Measurements from ENCODE around the gene FGF5.

Gene FGF5

GRCh38 chr4:80307183-80307735 is 40.8 kb downstream of the FGF5 start (continued):
- no peak for TF ChIP-seq ZNF830 (tag by site-specific recombination; IDR thresholded peaks at IDR 0.05; ENCODE audit: low read depth)
- peak; percentile 79; the same call in 1 of the 2 replicates for TF ChIP-seq ZNF501 (tag by site-specific recombination; IDR thresholded peaks at IDR 0.05)
- TF ChIP-seq HOXD13 (CRISPR knock-in tag; IDR thresholded peaks at IDR 0.05; ENCODE audit: borderline replicate concordance), result peak; percentile 76; the same call in 1 of the 2 replicates
- TF ChIP-seq ZFP3 (tag by site-specific recombination; IDR thresholded peaks at IDR 0.05; ENCODE audit: low read depth), result no peak
- no peak for TF ChIP-seq ZNF48 (tag by site-specific recombination; IDR thresholded peaks at IDR 0.05)
- peak; percentile 14; the same call in 1 of the 2 replicates for TF ChIP-seq ZNF426 (tag by site-specific recombination; IDR thresholded peaks at IDR 0.05)
- TF ChIP-seq ATF2 (tag by site-specific recombination; IDR thresholded peaks at IDR 0.05; ENCODE audit: low read depth), result peak; percentile 83
- no peak for TF ChIP-seq ZNF114 (tag by site-specific recombination; IDR thresholded peaks at IDR 0.05)
- peak; percentile 86 for TF ChIP-seq ZNF558 (tag by site-specific recombination; IDR thresholded peaks at IDR 0.05)
- TF ChIP-seq TSHZ1 (tag by site-specific recombination; IDR thresholded peaks at IDR 0.05; ENCODE audit: borderline replicate concordance), result peak; percentile 99
- TF ChIP-seq ZFP41 (tag by site-specific recombination; IDR thresholded peaks at IDR 0.05; ENCODE audit: borderline replicate concordance), result no peak
- no peak for TF ChIP-seq ZNF292 (tag by site-specific recombination; IDR thresholded peaks at IDR 0.05; ENCODE audit: borderline replicate concordance, low read depth)
- peak; percentile 75 for TF ChIP-seq ZNF2 (tag by site-specific recombination; IDR thresholded peaks at IDR 0.05)
- no peak for TF ChIP-seq ZNF26 (tag by site-specific recombination; IDR thresholded peaks at IDR 0.05)
- no peak for TF ChIP-seq ZNF148 (tag by site-specific recombination; IDR thresholded peaks at IDR 0.05; ENCODE audit: borderline replicate concordance)
- TF ChIP-seq AEBP2 (tag by site-specific recombination; IDR thresholded peaks at IDR 0.05; ENCODE audit: borderline replicate concordance), result no peak
- TF ChIP-seq ZNF677 (tag by site-specific recombination; IDR thresholded peaks at IDR 0.05), result no peak
- no peak for TF ChIP-seq ZNF555 (tag by site-specific recombination; conservative IDR thresholded peaks at IDR 0.05)
- no peak for TF ChIP-seq PBX3 (CRISPR knock-in tag; IDR thresholded peaks at IDR 0.05)
- TF ChIP-seq ZNF138 (tag by site-specific recombination; IDR thresholded peaks at IDR 0.05; ENCODE audit: borderline replicate concordance), result no peak
- TF ChIP-seq ZBTB6 (tag by site-specific recombination; IDR thresholded peaks at IDR 0.05), result 0 out of 2 replicates have a peak, but pooled peaks have one; percentile 5
- TF ChIP-seq ZNF544 (tag by site-specific recombination; IDR thresholded peaks at IDR 0.05), result no peak
- no peak for TF ChIP-seq ZNF670 (tag by site-specific recombination; IDR thresholded peaks at IDR 0.05; ENCODE audit: low read depth)
- peak; percentile 78 for TF ChIP-seq GLIS1 (tag by site-specific recombination; IDR thresholded peaks at IDR 0.05)
- peak; percentile 81 for TF ChIP-seq ZBTB21 (tag by site-specific recombination; IDR thresholded peaks at IDR 0.05)
- TF ChIP-seq ZNF155 (tag by site-specific recombination; IDR thresholded peaks at IDR 0.05), result no peak
- TF ChIP-seq SP2 (tag by site-specific recombination; IDR thresholded peaks at IDR 0.05), result peak; percentile 50
